H9 (cell line): ENCODE measurements around the gene LIMS2. TPM values are rescaled to one million over a fixed set of nuclear protein-coding genes. Genes with fewer than 3 reads are reported as not detected.

Source experiments
- DNase-seq: peaks from one replicate; pipeline ENCODE4 v3.0.0-alpha.2; 2017
- H2AFZ ChIP-seq: one replicate; pipeline ENCODE4 v1.6.1; 2013; ENCODE audit warnings: mild to moderate bottlenecking, low read length, control low read depth, moderate library complexity
- H2AK5ac ChIP-seq: 2 replicates; pipeline ENCODE4 v1.6.1; 2013; ENCODE audit warnings: low read length, control low read depth, mixed read lengths; ENCODE audit not compliant: insufficient read length
- H2BK120ac ChIP-seq: one replicate; pipeline ENCODE4 v1.6.1; 2013; ENCODE audit warnings: low read depth, mild to moderate bottlenecking, low read length, control low read depth, inconsistent platforms; ENCODE audit not compliant: poor library complexity, severe bottlenecking
- H2BK12ac ChIP-seq: 2 replicates; pipeline ENCODE4 v1.6.1; 2013; ENCODE audit warnings: low read length, control low read depth, mixed read lengths, low read depth; ENCODE audit not compliant: insufficient read length
- H2BK15ac ChIP-seq: 2 replicates; pipeline ENCODE4 v1.6.1; 2013; ENCODE audit warnings: low read depth, low read length, control low read depth
- H2BK20ac ChIP-seq: one replicate; pipeline ENCODE4 v1.6.1; 2013; ENCODE audit warnings: low read depth, mild to moderate bottlenecking, low read length, control low read depth, inconsistent platforms; ENCODE audit not compliant: poor library complexity, severe bottlenecking
- H2BK5ac ChIP-seq: 2 replicates; pipeline ENCODE4 v1.6.1; 2013; ENCODE audit warnings: low read length, control low read depth, mixed read lengths; ENCODE audit not compliant: insufficient read length
- H3K14ac ChIP-seq: 2 replicates; pipeline ENCODE4 v1.6.1; 2013; ENCODE audit warnings: low read length, control low read depth; ENCODE audit not compliant: insufficient read depth
- H3K18ac ChIP-seq: 2 replicates; pipeline ENCODE4 v1.6.1; 2013; ENCODE audit warnings: low read depth, mild to moderate bottlenecking, mixed read lengths, low read length, control low read depth; ENCODE audit not compliant: insufficient read length
- H3K23ac ChIP-seq: 2 replicates; pipeline ENCODE4 v1.6.1; 2013; ENCODE audit warnings: low read length, control low read depth, mixed read lengths, low read depth; ENCODE audit not compliant: insufficient read length
- H3K23me2 ChIP-seq: 2 replicates; pipeline ENCODE4 v1.6.1; 2013; ENCODE audit warnings: low read depth, mild to moderate bottlenecking, mixed read lengths, low read length, control low read depth; ENCODE audit not compliant: insufficient read length, poor library complexity, severe bottlenecking
- H3K27ac ChIP-seq: 2 replicates; pipeline ENCODE4 v1.5.1; 2013; ENCODE audit warnings: low read length, control low read depth, mixed read lengths, low read depth; ENCODE audit not compliant: insufficient read length
- H3K27me3 ChIP-seq: 2 replicates; pipeline ENCODE4 v1.6.1; 2013; ENCODE audit warnings: low read length, control low read depth, inconsistent platforms; ENCODE audit not compliant: insufficient read depth
- H3K4ac ChIP-seq: 2 replicates; pipeline ENCODE4 v1.6.1; 2013; ENCODE audit warnings: low read depth, mild to moderate bottlenecking, control low read depth, inconsistent platforms, low read length, moderate library complexity
- H3K4me1 ChIP-seq: 2 replicates; pipeline ENCODE4 v1.6.1; 2013; ENCODE audit warnings: low read length, control low read depth, inconsistent platforms; ENCODE audit not compliant: insufficient read depth
- H3K4me2 ChIP-seq: 2 replicates; pipeline ENCODE4 v1.6.1; 2013; ENCODE audit warnings: low read length, control low read depth, mixed read lengths; ENCODE audit not compliant: insufficient read length, insufficient read depth
- H3K56ac ChIP-seq: 2 replicates; pipeline ENCODE4 v1.6.1; 2013; ENCODE audit warnings: low read depth, mild to moderate bottlenecking, mixed read lengths, low read length, control low read depth; ENCODE audit not compliant: insufficient read length
- H3K79me1 ChIP-seq: 2 replicates; pipeline ENCODE4 v1.6.1; 2013; ENCODE audit warnings: low read depth, mild to moderate bottlenecking, moderate library complexity, low read length, control low read depth, inconsistent platforms; ENCODE audit not compliant: insufficient read depth, poor library complexity, severe bottlenecking
- H3K79me2 ChIP-seq: 2 replicates; pipeline ENCODE4 v1.6.1; 2013; ENCODE audit warnings: low read length, control low read depth, inconsistent platforms; ENCODE audit not compliant: insufficient read depth
- H3K9ac ChIP-seq: 2 replicates; pipeline ENCODE4 v1.6.1; 2013; ENCODE audit warnings: low read length, control low read depth, mixed read lengths; ENCODE audit not compliant: insufficient read length; ENCODE audit errors: extremely low read depth
- H3K9me3 ChIP-seq: one replicate; pipeline ENCODE4 v1.6.1; 2013; ENCODE audit warnings: low read depth, low read length, inconsistent platforms; ENCODE audit not compliant: control insufficient read depth
- H3T11ph ChIP-seq: one replicate; pipeline ENCODE4 v1.6.1; 2013; ENCODE audit warnings: mild to moderate bottlenecking, low read length, control low read depth, inconsistent platforms
- H4K20me1 ChIP-seq: one replicate; pipeline ENCODE4 v1.6.1; 2013; ENCODE audit not compliant: control insufficient read depth, insufficient read length, insufficient read depth
- H4K5ac ChIP-seq: 2 replicates; pipeline ENCODE4 v1.6.1; 2013; ENCODE audit warnings: low read depth, mild to moderate bottlenecking, mixed read lengths, low read length, control low read depth; ENCODE audit not compliant: insufficient read length
- H4K8ac ChIP-seq: replicated peaks from 2 replicates; pipeline ENCODE4 v1.6.1; 2013; ENCODE audit warnings: low read length, control low read depth, mixed read lengths, low read depth; ENCODE audit not compliant: insufficient read length
- H4K91ac ChIP-seq: 2 replicates; pipeline ENCODE4 v1.6.1; 2013; ENCODE audit warnings: low read depth, mild to moderate bottlenecking, moderate library complexity, mixed read lengths, low read length, control low read depth; ENCODE audit not compliant: insufficient read length
- H3K27ac Mint-ChIP-seq, 3 experiments: 2 replicates in 2 of 3; 3 replicates in 1 of 3; pipeline ENCODE4 v1.8.0; 2020 to 2021; ENCODE audit warnings: mixed read lengths in 3 of 3, mild to moderate bottlenecking in 1 of 3, moderate library complexity in 1 of 3
- H3K27me3 Mint-ChIP-seq: 2 replicates; pipeline ENCODE4 v1.8.0; 2021; ENCODE audit warnings: low read depth, mild to moderate bottlenecking, moderate library complexity, mixed read lengths
- H3K36me3 Mint-ChIP-seq, 3 experiments: 2 replicates in 2 of 3; 3 replicates in 1 of 3; pipeline ENCODE4 v1.8.0; 2020 to 2021; ENCODE audit warnings: low read depth in 3 of 3, mixed read lengths in 3 of 3; ENCODE audit not compliant: insufficient read depth in 1 of 3
- H3K4me1 Mint-ChIP-seq, 2 experiments: 2 replicates each; pipeline ENCODE4 v1.8.0; 2020; ENCODE audit warnings: mixed read lengths in 2 of 2
- H3K4me3 Mint-ChIP-seq, 2 experiments: 2 replicates in 1 of 2; 3 replicates in 1 of 2; pipeline ENCODE4 v1.8.0; 2020 to 2021; ENCODE audit warnings: mild to moderate bottlenecking in 2 of 2, mixed read lengths in 2 of 2, moderate library complexity in 1 of 2
- H3K9me3 Mint-ChIP-seq, 2 experiments: 2 replicates in 1 of 2; 3 replicates in 1 of 2; pipeline ENCODE4 v1.8.0; 2020; ENCODE audit warnings: mild to moderate bottlenecking in 2 of 2, mixed read lengths in 2 of 2, moderate library complexity in 1 of 2
- WGBS: extraction: QIAGEN DNeasy Blood & Tissue Kit; methylation state at CpG from one replicate; pipeline ENCODE4 v1.1.7; 2013; ENCODE audit warnings: missing lambda C conversion rate, low lambda C conversion rate, mixed read lengths; ENCODE audit not compliant: insufficient read length; ENCODE audit errors: extremely low coverage; 5-methylcytosine and 5-hydroxymethylcytosine counted together
- total RNA-seq: library from RNA; stranded (reverse); gene quantifications from 2 replicates; pipeline ENCODE4 v1.2.1, GENCODE V29; 2021
- TF ChIP-seq, protein P1 (sequence below): fragments of 200-600 bp; sonication (generic); conservative IDR thresholded peaks from 3 replicates; pipeline ENCODE4 v1.8.0; 2021; ENCODE audit warnings: antibody characterized with exemption, mild to moderate bottlenecking

Gene LIMS2
- total RNA-seq, 1 experiment from 2014 or later: 5.9 TPM

- DNase-seq: no peak
- no peak overlapping the region for H3K4me3 Mint-ChIP-seq
- no peak overlapping the region for H3K27ac Mint-ChIP-seq
- Histone ChIP-seq H3K9ac (no peak overlapping the region), H3K9me3 (no peaks in the 10 kb centered on the region), H4K20me1 (no peaks in the 10 kb centered on the region), H2BK5ac (no peak overlapping the region), H3K23ac (no peak overlapping the region), H2BK120ac (no peak overlapping the region), H3K14ac (no peak overlapping the region), H3K56ac (no peak overlapping the region), H3K79me2 (0 out of 2 replicates have a peak, but pooled peaks cover 2% of the 10 kb centered on the region), H3K4ac (no peak overlapping the region), H3K18ac (no peak overlapping the region), H2AFZ (no peak overlapping the region), H3K79me1 (no peaks in the 10 kb centered on the region), H2AK5ac (no peak overlapping the region), H3T11ph (no peak overlapping the region), H2BK12ac (no peak overlapping the region), H3K23me2 (peaks cover 4% of the 10 kb centered on the region), H2BK15ac (no peak overlapping the region), H4K8ac (no peak overlapping the region), H4K5ac (no peak overlapping the region), H4K91ac (no peak overlapping the region), H3K27me3 (peaks cover 4% of the 10 kb centered on the region; the same call in 1 of the 2 replicates), H3K4me2 (no peak overlapping the region), H3K27ac (no peak overlapping the region), H3K4me1 (no peaks in the 10 kb centered on the region), H2BK20ac (no peak overlapping the region)
- H3K36me3 Mint-ChIP-seq: peaks cover 0 to 2% (median 0%) of the 10 kb centered on the region in 3 experiments; a peak in 3 of 7 replicates
- no peaks in the 10 kb centered on the region for H3K9me3 Mint-ChIP-seq
- WGBS: no CpG with 5 or more reads among the region's 14 CpGs
- TF ChIP-seq, protein P1, sequence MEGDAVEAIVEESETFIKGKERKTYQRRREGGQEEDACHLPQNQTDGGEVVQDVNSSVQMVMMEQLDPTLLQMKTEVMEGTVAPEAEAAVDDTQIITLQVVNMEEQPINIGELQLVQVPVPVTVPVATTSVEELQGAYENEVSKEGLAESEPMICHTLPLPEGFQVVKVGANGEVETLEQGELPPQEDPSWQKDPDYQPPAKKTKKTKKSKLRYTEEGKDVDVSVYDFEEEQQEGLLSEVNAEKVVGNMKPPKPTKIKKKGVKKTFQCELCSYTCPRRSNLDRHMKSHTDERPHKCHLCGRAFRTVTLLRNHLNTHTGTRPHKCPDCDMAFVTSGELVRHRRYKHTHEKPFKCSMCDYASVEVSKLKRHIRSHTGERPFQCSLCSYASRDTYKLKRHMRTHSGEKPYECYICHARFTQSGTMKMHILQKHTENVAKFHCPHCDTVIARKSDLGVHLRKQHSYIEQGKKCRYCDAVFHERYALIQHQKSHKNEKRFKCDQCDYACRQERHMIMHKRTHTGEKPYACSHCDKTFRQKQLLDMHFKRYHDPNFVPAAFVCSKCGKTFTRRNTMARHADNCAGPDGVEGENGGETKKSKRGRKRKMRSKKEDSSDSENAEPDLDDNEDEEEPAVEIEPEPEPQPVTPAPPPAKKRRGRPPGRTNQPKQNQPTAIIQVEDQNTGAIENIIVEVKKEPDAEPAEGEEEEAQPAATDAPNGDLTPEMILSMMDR: no peak
- H3K27me3 Mint-ChIP-seq: peaks cover 20% of the 10 kb centered on the region
- peaks cover 10 to 12% of the 10 kb centered on the region in 2 experiments for H3K4me1 Mint-ChIP-seq
These were observed 15.7 kb downstream of the LIMS2 start for GRCh38 chr2:127659408-127660290.
